Natural killer cell (primary cell): ENCODE data around the gene FARSA. TPM values are rescaled to one million over a fixed set of nuclear protein-coding genes. Genes with fewer than 3 reads are reported as not detected.

ENCODE experiments used
- ATAC-seq, 3 donors: fragments of 150-1000 bp in 2 of 3; fragments of 200-7000 bp in 1 of 3; cut with Tn5 transposase; 1 replicate in 1 of 3; 2 replicates in 2 of 3; pipeline ENCODE4 v1.10.0; 2021; ENCODE audit warnings: mild to moderate bottlenecking in 2 of 3, moderate library complexity in 2 of 3
- DNase-seq, 2 donors: peaks; one replicate each; pipeline versions ENCODE4 v3.0.0 to v3.0.0-alpha.2; 2013 to 2021; ENCODE audit warnings: mixed read lengths in 1 of 2
- H3K27ac ChIP-seq: one replicate; pipeline ENCODE4 v1.5.1; 2013; ENCODE audit warnings: mild to moderate bottlenecking, low read length
- H3K27me3 ChIP-seq: one replicate; pipeline ENCODE4 v1.6.1; 2013; ENCODE audit warnings: low read length; ENCODE audit not compliant: control insufficient read depth, insufficient read depth
- H3K36me3 ChIP-seq: one replicate; pipeline ENCODE4 v1.6.1; 2013; ENCODE audit warnings: low read length; ENCODE audit not compliant: control insufficient read depth, insufficient read depth
- H3K4me1 ChIP-seq: one replicate; pipeline ENCODE4 v1.6.1; 2013; ENCODE audit warnings: low read length; ENCODE audit not compliant: control insufficient read depth, insufficient read depth
- H3K4me3 ChIP-seq: one replicate; pipeline ENCODE4 v1.5.1; 2013; ENCODE audit warnings: low read length
- H3K9me3 ChIP-seq: one replicate; pipeline ENCODE4 v1.6.1; 2013; ENCODE audit warnings: low read length; ENCODE audit not compliant: control insufficient read depth, insufficient read depth
- H3K27ac Mint-ChIP-seq, 2 donors: one replicate each; pipeline ENCODE4 v1.8.0; 2022; ENCODE audit warnings: mild to moderate bottlenecking in 2 of 2, mixed read lengths in 2 of 2, moderate library complexity in 1 of 2
- H3K27me3 Mint-ChIP-seq, 2 donors: one replicate each; pipeline ENCODE4 v1.8.0; 2022; ENCODE audit warnings: low read depth in 2 of 2, mixed read lengths in 2 of 2
- H3K36me3 Mint-ChIP-seq: one replicate; pipeline ENCODE4 v1.8.0; 2022; ENCODE audit warnings: mixed read lengths
- H3K4me1 Mint-ChIP-seq, 2 donors: one replicate each; pipeline ENCODE4 v1.8.0; 2022; ENCODE audit warnings: mixed read lengths in 2 of 2
- H3K4me3 Mint-ChIP-seq: one replicate; pipeline ENCODE4 v1.8.0; 2022; ENCODE audit warnings: mild to moderate bottlenecking, moderate library complexity, mixed read lengths
- H3K9me3 Mint-ChIP-seq, 2 donors: one replicate each; pipeline ENCODE4 v1.8.0; 2022; ENCODE audit warnings: mixed read lengths in 2 of 2
- CTCF ChIP-seq: fragments of 200-600 bp; IDR thresholded peaks from one replicate; pipeline ENCODE4 v1.8.0; 2022; ENCODE audit warnings: antibody characterized with exemption
- WGBS: methylation state at CpG from one replicate; pipeline ENCODE4 v1.1.7; 2013; ENCODE audit warnings: missing lambda C conversion rate; ENCODE audit not compliant: insufficient coverage; 5-methylcytosine and 5-hydroxymethylcytosine counted together
- intact Hi-C: fragments of 100-400 bp; cut with micrococcal nuclease; formaldehyde crosslinking; loops from one replicate; pipeline ENCODE4 v1.14.2; 2022
- total RNA-seq, 4 donors: library from RNA; stranded (reverse); fragments of 120-200 nt in 1 of 4; gene quantifications; one replicate each; pipeline versions ENCODE4 v1.2.3 to v1.2.4, GENCODE V29; 2013 to 2022

The FARSA gene
- total RNA-seq, 3 donors from 2014 or later (not counting 1 experiment from before 2014, with no cell fraction given) = 29.3 to 34.5 (median 32.0) TPM

DNA sequence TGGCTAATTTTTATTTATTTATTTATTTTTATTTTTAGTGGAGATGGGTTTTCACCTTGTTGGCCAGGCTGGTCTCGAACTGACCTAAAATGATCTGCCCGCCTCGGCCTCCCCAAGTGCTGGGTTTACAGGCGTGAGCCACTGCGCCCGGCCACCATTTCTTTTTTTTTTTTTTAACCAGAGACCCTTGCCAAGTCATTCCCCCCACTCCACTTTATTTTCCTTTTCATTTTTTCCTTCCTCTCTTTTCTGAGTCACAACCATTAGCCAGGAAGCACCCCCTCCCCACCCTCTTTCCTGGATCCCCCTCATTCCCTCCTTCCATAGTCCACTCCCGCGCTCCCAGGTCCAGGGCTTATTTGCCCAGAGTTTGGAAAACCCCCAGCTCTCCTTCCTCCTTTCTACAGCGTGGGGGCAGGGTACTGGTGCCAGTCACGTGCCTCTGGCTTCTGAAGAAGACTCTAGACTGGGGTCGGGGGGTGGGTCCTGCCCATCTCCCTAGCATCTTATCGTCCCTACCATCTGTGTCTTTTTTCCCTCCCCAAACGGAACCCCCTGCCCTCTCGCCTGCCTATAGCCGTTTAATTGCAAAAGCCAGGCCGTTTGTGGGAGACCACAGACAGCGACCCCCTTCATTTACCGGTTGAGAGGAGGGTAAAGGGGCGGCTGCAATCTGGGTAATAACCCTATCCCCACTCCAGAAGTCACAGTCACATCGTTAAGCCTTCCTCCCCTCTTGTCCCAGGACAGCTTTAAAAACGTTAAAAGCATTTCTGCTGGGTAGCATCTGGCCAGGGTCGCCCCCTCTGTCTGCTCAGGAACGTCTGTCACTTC lies 3.8 kb upstream of the FARSA start:
- Mint-ChIP-seq H3K27me3 (no peaks in the 10 kb centered on the region), H3K27ac (peak overlapping the region; percentile 96), H3K4me1 (peaks cover 51 to 55% of the 10 kb centered on the region in 2 donors), H3K4me3 (peak overlapping the region; percentile 96), H3K9me3 (no peaks in the 10 kb centered on the region), H3K36me3 (no peaks in the 10 kb centered on the region)
- Histone ChIP-seq H3K27me3 (no peaks in the 10 kb centered on the region), H3K36me3 (peaks cover 29% of the 10 kb centered on the region), H3K4me3 (peak overlapping the region; percentile 50), H3K27ac (peak overlapping the region; percentile 66), H3K9me3 (no peaks in the 10 kb centered on the region), H3K4me1 (peaks cover 66% of the 10 kb centered on the region)
- WGBS = 13% methylated on average over 23 of the region's 23 CpGs
- no peak for ATAC-seq
- TF ChIP-seq CTCF = no peak
- DNase-seq = peak in 1 of 2 donors; percentile 46
- intact Hi-C loops = loop anchor here (5.0 kb wide), 1 partner anchor 145 kb away; the partner anchor contains the start of gene JUNB

DNA sequence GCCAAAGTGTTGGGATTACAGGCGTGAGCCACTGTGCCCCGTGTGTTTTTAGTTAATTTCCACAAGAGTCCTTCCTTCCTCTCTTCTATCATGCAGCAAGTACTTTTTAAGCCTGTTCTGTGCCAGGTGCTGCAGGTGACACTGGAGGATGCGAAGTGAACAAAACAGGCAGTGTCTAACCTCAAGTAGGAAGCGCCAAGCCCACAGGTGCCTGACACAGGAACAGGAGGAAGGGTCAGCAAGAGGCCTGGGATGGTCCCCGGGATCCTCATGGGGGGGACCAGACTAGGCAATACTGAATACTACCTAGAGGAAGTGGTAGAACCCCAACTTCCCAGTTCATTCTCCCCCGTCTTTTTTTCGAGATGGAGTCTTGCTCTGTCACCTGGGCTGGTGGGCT lies 3.1 kb upstream of the FARSA start:
- Histone ChIP-seq H3K36me3 (peaks cover 21% of the 10 kb centered on the region), H3K4me1 (peaks cover 69% of the 10 kb centered on the region), H3K27ac (no peak overlapping the region), H3K27me3 (no peaks in the 10 kb centered on the region), H3K9me3 (no peaks in the 10 kb centered on the region), H3K4me3 (no peak overlapping the region)
- 31% methylated on average over 6 of the region's 7 CpGs for WGBS
- Mint-ChIP-seq H3K27me3 (no peaks in the 10 kb centered on the region), H3K4me3 (no peak overlapping the region), H3K36me3 (no peaks in the 10 kb centered on the region), H3K27ac (no peak overlapping the region), H3K9me3 (no peaks in the 10 kb centered on the region), H3K4me1 (peaks cover 51 to 58% of the 10 kb centered on the region in 2 donors)
- ATAC-seq = no peak
- intact Hi-C loops = loop anchor here (5.0 kb wide), 1 partner anchor 144 kb away; the partner anchor contains the start of gene JUNB
- DNase-seq = peak in 1 of 2 donors; percentile 28
- no peak for TF ChIP-seq CTCF

DNA sequence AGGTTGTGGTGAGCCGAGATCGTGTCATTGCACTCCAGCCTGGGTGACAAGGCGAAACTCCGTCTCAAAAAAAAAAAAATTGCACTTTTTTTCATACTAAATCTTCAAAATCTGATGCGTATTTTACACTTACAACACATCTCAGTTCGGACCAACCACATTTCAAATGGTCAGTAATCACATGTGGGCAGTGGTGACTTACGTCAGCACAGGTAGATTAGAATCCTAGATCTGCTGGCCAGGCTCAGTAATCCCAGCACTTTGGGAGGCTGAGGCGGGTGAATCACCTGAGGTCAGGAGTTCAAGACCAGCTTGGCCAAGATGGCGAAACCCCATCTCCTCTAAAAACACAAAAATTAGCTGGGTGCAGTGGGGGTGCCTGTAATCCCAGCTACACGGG lies 1.6 kb upstream of the FARSA start:
- H3K27me3 ChIP-seq = no peaks in the 10 kb centered on the region
- H3K36me3 ChIP-seq = peaks cover 11% of the 10 kb centered on the region
- H3K9me3 Mint-ChIP-seq = no peaks in the 10 kb centered on the region
- WGBS = 93% methylated on average over 9 of the region's 10 CpGs
- DNase-seq (no peak), ATAC-seq (no peak)
- H3K4me1 ChIP-seq = peaks cover 54% of the 10 kb centered on the region
- no peak for TF ChIP-seq CTCF
- H3K4me1 Mint-ChIP-seq = peaks cover 44 to 52% of the 10 kb centered on the region in 2 donors
- H3K36me3 Mint-ChIP-seq = no peaks in the 10 kb centered on the region
- no peak overlapping the region for H3K4me3 ChIP-seq
- no peak overlapping the region for H3K27ac ChIP-seq
- no peaks in the 10 kb centered on the region for H3K27me3 Mint-ChIP-seq
- no peak overlapping the region for H3K4me3 Mint-ChIP-seq
- H3K9me3 ChIP-seq = no peaks in the 10 kb centered on the region
- H3K27ac Mint-ChIP-seq = no peak overlapping the region
- intact Hi-C loops = loop anchor here (5.0 kb wide), 1 partner anchor 143 kb away; the partner anchor contains the start of gene JUNB
